Colonic mucosa (tissue), 4 donors: ENCODE results near the gene LNPEP. TPM values are rescaled to one million over a fixed set of nuclear protein-coding genes. Genes with fewer than 3 reads are reported as not detected.

Experiments used
- DNase-seq: peaks from one replicate; pipeline ENCODE4 v3.0.0-alpha.2; 2020
- H3K27ac ChIP-seq: fragments of 200-600 bp; one replicate; pipeline ENCODE4 v1.8.0; 2021
- H3K27me3 ChIP-seq: fragments of 200-600 bp; one replicate; pipeline ENCODE4 v1.8.0; 2021
- H3K36me3 ChIP-seq: fragments of 200-600 bp; one replicate; pipeline ENCODE4 v1.8.0; 2021
- H3K4me1 ChIP-seq: fragments of 200-600 bp; one replicate; pipeline ENCODE4 v1.8.0; 2021; ENCODE audit warnings: mild to moderate bottlenecking
- H3K4me3 ChIP-seq: fragments of 200-600 bp; one replicate; pipeline ENCODE4 v1.8.0; 2021
- H3K9ac ChIP-seq, 2 donors: one replicate each; pipeline ENCODE4 v1.7.0; 2013; ENCODE audit warnings: control low read depth in 2 of 2, low read depth in 2 of 2, low read length in 2 of 2
- H3K9me3 ChIP-seq: fragments of 200-600 bp; one replicate; pipeline ENCODE4 v1.8.0; 2021
- intact Hi-C: fragments of 100-400 bp; cut with DNase I; formaldehyde crosslinking; loops from one replicate; pipeline ENCODE4 v1.14.1; 2022
- total RNA-seq, 2 donors: library from RNA; stranded (reverse); fragmentation: NEBNext Ultra II Directional in 1 of 2; extraction: Animal tissue kit (Norgen Biotek cat#: 25700) in 1 of 2; gene quantifications; one replicate each; pipeline ENCODE4 v1.2.1, GENCODE V29; 2021
- TF ChIP-seq, protein P1 (sequence below): fragments of 200-600 bp; IDR thresholded peaks from one replicate; pipeline ENCODE4 v1.8.0; 2022; ENCODE audit warnings: antibody characterized with exemption, mild to moderate bottlenecking
- donor health status: healthy.
- donor health status: DM: no; HTN: no; CAD: no.
- donor health status: DM: no; HTN: no; CAD: no.

LNPEP gene
- total RNA-seq, 2 donors from 2014 or later: 23.7 to 34.9 TPM

DNA sequence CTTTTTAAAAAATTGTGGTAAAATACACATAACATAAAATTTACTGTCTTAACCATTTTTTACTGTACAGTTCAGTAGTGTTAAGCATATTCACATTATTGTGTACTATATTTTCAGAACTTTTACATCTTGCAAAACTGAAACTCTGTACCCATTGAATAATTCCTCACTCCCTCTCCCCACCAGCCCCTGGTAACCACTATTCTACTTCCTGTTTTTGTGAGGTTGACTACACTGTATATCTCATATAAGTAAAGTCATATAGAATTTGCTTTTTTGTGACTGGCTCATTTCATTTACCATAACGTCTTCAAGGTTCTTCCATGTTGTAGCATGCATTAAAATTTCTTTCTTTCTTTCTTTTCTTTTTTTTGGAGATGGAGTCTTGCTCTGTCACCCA lies 87.0 kb downstream of the LNPEP start:
- Histone ChIP-seq H3K4me3 (no peak overlapping the region), H3K27ac (no peak overlapping the region), H3K9me3 (no peaks in the 10 kb centered on the region), H3K27me3 (no peaks in the 10 kb centered on the region), H3K9ac (no peak overlapping the region), H3K4me1 (no peaks in the 10 kb centered on the region), H3K36me3 (peaks cover 20% of the 10 kb centered on the region)
- DNase-seq: no peak
- TF ChIP-seq, protein P1, sequence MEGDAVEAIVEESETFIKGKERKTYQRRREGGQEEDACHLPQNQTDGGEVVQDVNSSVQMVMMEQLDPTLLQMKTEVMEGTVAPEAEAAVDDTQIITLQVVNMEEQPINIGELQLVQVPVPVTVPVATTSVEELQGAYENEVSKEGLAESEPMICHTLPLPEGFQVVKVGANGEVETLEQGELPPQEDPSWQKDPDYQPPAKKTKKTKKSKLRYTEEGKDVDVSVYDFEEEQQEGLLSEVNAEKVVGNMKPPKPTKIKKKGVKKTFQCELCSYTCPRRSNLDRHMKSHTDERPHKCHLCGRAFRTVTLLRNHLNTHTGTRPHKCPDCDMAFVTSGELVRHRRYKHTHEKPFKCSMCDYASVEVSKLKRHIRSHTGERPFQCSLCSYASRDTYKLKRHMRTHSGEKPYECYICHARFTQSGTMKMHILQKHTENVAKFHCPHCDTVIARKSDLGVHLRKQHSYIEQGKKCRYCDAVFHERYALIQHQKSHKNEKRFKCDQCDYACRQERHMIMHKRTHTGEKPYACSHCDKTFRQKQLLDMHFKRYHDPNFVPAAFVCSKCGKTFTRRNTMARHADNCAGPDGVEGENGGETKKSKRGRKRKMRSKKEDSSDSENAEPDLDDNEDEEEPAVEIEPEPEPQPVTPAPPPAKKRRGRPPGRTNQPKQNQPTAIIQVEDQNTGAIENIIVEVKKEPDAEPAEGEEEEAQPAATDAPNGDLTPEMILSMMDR: no peak
- intact Hi-C loops: no loop called here

DNA sequence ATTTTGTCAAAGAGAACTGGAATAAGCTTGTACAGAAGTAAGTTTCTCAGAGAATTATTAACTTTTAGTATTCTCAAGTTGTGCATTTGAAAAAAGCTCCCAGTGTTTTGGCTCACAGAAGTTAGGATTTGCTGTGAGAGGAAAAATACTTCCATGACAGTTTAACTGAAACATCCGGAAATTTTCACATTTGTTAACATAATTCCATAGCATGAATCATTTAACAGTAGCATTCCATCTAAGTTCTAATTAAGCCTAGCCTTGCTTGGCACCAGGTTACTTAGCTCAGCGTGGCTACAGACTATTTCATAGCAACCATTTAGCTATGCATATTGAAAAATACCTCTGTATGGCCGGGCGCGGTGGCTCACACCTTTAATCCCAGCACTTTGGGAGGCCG lies 90.8 kb downstream of the LNPEP start:
- H3K9ac ChIP-seq: no peak overlapping the region
- DNase-seq: no peak
- no peak overlapping the region for H3K4me3 ChIP-seq
- peaks cover 20% of the 10 kb centered on the region for H3K36me3 ChIP-seq
- H3K4me1 ChIP-seq: no peaks in the 10 kb centered on the region
- intact Hi-C loops: no loop called here
- no peaks in the 10 kb centered on the region for H3K9me3 ChIP-seq
- no peaks in the 10 kb centered on the region for H3K27me3 ChIP-seq
- no peak overlapping the region for H3K27ac ChIP-seq
- TF ChIP-seq, protein P1: no peak

DNA sequence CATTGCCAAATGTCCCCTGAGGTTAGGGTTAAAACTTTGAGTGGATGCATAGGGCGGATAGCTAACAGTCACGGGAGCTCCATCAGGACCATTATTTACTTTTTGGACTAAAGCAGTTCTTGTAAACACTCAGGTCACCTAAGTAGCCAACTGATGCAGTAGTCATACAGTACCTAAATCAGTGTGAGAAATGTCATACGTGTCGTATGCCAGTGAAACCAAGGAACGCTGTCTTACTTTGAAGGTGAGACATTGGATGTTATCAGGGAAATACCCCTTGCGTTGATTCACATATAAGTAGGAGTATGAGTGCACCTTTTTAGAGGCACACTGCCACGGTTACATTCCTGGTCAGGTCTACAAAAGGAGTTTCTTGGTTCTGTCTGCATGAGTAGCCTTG lies 101.9 kb downstream of the LNPEP start:
- H3K27ac ChIP-seq: no peak overlapping the region
- H3K27me3 ChIP-seq: no peaks in the 10 kb centered on the region
- TF ChIP-seq, protein P1: no peak
- H3K36me3 ChIP-seq: no peaks in the 10 kb centered on the region
- no peak for DNase-seq
- intact Hi-C loops: no loop called here
- H3K9ac ChIP-seq: no peak overlapping the region
- H3K9me3 ChIP-seq: no peaks in the 10 kb centered on the region
- no peak overlapping the region for H3K4me3 ChIP-seq
- H3K4me1 ChIP-seq: no peaks in the 10 kb centered on the region

DNA sequence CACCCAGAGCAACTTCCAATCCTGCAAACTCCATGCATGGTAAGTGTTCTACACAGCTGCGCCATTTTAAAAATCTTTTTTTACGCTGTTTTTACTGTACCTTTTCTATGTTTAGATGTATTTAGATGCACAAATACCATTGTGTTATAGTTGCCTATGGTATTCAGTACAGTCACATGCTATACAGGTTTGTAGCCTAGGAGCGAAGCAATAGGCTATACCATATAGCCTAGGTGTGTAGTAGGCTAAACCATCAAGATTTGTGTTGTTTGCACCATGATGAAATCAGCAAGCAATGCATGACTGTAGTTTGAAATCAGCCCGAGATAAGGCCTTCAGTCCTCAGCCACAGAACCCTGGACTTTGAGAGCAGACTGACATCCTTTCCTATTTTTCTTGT lies 105.4 kb downstream of the LNPEP start:
- Histone ChIP-seq H3K9me3 (no peaks in the 10 kb centered on the region), H3K27me3 (no peaks in the 10 kb centered on the region), H3K4me1 (no peaks in the 10 kb centered on the region), H3K36me3 (no peaks in the 10 kb centered on the region), H3K4me3 (no peak overlapping the region), H3K9ac (no peak overlapping the region), H3K27ac (no peak overlapping the region)
- intact Hi-C loops: no loop called here
- TF ChIP-seq, protein P1: no peak
- no peak for DNase-seq

DNA sequence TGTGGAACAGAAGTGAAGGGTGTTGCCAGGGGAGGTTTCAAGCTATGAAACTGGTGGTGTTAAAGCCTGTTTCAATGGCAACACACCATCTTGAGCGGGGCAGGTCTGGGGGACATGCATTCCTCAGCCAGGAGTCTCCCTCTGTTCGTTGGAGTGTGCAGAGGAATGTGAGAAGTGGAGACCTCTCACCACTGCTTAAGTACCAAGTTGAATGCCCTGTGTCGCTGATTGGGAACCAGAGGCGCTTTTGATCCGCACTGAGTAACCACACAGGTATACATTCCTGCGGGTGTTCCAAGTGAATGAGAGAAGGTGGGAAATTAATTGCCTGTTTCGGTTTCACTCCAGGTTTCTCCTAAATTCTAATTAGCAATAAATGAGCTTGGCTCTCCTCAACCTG lies 107.1 kb downstream of the LNPEP start:
- no peaks in the 10 kb centered on the region for H3K9me3 ChIP-seq
- TF ChIP-seq, protein P1: no peak
- DNase-seq: no peak
- H3K9ac ChIP-seq: no peak overlapping the region
- intact Hi-C loops: no loop called here
- no peaks in the 10 kb centered on the region for H3K4me1 ChIP-seq
- no peaks in the 10 kb centered on the region for H3K36me3 ChIP-seq
- H3K27me3 ChIP-seq: no peaks in the 10 kb centered on the region
- no peak overlapping the region for H3K27ac ChIP-seq
- no peak overlapping the region for H3K4me3 ChIP-seq

DNA sequence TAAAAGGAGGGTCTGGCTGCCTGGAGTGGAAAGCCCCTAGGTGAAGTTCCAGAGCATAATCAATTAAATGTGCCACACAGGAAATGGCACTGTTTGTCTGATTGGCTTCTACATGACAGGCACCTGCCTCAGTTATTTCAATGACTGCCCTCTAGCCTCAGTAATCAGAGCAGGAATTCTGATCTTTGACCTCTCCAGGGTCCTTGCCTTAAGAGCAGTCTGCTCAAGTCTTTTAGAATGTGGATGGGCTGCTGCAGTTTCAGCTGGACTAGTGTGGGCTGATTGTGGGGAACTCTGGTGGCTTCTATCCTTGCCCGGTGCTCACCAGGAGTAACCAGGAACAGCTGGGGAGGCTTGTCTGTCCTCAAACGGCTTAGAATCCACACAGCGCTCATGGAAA lies 107.6 kb downstream of the LNPEP start:
- DNase-seq: no peak
- no peaks in the 10 kb centered on the region for H3K27me3 ChIP-seq
- H3K4me1 ChIP-seq: no peaks in the 10 kb centered on the region
- no peak overlapping the region for H3K9ac ChIP-seq
- TF ChIP-seq, protein P1: no peak
- H3K36me3 ChIP-seq: no peaks in the 10 kb centered on the region
- H3K9me3 ChIP-seq: no peaks in the 10 kb centered on the region
- intact Hi-C loops: no loop called here
- H3K4me3 ChIP-seq: no peak overlapping the region
- no peak overlapping the region for H3K27ac ChIP-seq
